ENCODE data around the gene LRRC28.

- TF ChIP-seq, protein P1, sequence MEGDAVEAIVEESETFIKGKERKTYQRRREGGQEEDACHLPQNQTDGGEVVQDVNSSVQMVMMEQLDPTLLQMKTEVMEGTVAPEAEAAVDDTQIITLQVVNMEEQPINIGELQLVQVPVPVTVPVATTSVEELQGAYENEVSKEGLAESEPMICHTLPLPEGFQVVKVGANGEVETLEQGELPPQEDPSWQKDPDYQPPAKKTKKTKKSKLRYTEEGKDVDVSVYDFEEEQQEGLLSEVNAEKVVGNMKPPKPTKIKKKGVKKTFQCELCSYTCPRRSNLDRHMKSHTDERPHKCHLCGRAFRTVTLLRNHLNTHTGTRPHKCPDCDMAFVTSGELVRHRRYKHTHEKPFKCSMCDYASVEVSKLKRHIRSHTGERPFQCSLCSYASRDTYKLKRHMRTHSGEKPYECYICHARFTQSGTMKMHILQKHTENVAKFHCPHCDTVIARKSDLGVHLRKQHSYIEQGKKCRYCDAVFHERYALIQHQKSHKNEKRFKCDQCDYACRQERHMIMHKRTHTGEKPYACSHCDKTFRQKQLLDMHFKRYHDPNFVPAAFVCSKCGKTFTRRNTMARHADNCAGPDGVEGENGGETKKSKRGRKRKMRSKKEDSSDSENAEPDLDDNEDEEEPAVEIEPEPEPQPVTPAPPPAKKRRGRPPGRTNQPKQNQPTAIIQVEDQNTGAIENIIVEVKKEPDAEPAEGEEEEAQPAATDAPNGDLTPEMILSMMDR (conservative IDR thresholded peaks at IDR 0.05 in 1 of 2, IDR thresholded peaks at IDR 0.05 in 1 of 2; ENCODE audit: low read depth in 1 of 2, low read length in 2 of 2): no peak
- TF ChIP-seq EZH2 (IDR thresholded peaks at IDR 0.05; ENCODE audit: low read length, missing control alignments): no peak
Observed at GRCh38 chr15:99403597-99403996, 152.3 kb downstream of the LRRC28 start.
